Measurements from ENCODE around the gene WDR36. TPM values are rescaled to one million over a fixed set of nuclear protein-coding genes. Genes with fewer than 3 reads are reported as not detected.

WDR36 gene
- total RNA-seq, 1 experiment from 2014 or later, result 17.7 TPM

DNA sequence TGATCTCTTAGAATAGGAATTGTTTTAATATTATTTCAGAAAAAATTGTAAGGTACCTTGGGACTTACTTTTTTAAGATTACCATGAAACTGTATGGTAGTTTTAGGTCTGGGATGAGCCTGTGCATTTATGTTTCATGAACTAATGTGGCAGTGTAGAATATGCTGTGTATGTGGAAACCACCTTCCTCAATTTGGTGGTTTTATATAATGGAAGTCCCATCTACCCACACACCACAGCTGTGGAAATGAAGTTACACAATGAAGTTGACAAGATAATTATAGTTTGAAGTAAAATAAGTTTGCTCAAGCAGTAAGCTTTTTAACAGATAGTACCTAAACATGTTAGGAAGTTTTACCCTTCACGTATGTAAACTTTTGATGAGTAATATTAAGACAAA, 24.4 kb downstream of the WDR36 start:
- Histone ChIP-seq H3K36me3 (ENCODE audit: low read depth) (peaks cover 20% of the 10 kb centered on the region), H3K79me2 (ENCODE audit: low read depth) (no peaks in the 10 kb centered on the region), H3K9me3 (ENCODE audit: insufficient read depth, low read depth) (no peaks in the 10 kb centered on the region), H3K4me1 (replicated peaks; ENCODE audit: insufficient read depth) (no peaks in the 10 kb centered on the region), H3K27me3 (ENCODE audit: insufficient read depth, low read depth) (no peaks in the 10 kb centered on the region), H3K4me2 (no peak overlapping the region), H3F3A (ENCODE audit: insufficient read depth, low read depth) (no peaks in the 10 kb centered on the region; the same call in 1 of the 2 replicates), H2AFZ (no peak overlapping the region), H4K20me1 (ENCODE audit: insufficient read depth) (peaks cover 5% of the 10 kb centered on the region; the same call in 1 of the 2 replicates), H3K4me3 (no peak overlapping the region), H3K9me2 (ENCODE audit: insufficient read depth) (no peaks in the 10 kb centered on the region), H3K27ac (no peak overlapping the region)
- TF ChIP-seq CTCF (conservative IDR thresholded peaks at IDR 0.05) (no peak), EZH2 (IDR thresholded peaks at IDR 0.05; ENCODE audit: low read depth) (no peak)
- POLR2A ChIA-PET (ENCODE audit: unreplicated experiment), result no interaction called here
- DNase-seq, result no peak
- no TSS peak for BruUV-seq (replicated peaks)
- CTCF ChIA-PET, result no interaction called here
- intact Hi-C loops (cut with micrococcal nuclease; ENCODE audit: unreplicated experiment), result no loop called here

GRCh38 chr5:111117136-111117535, 25.0 kb downstream of the WDR36 start:
- Histone ChIP-seq H3K4me1 (replicated peaks; ENCODE audit: insufficient read depth) (no peaks in the 10 kb centered on the region), H3K27ac (no peak overlapping the region), H3K4me3 (no peak overlapping the region), H3K9me2 (ENCODE audit: insufficient read depth) (no peaks in the 10 kb centered on the region), H3K36me3 (ENCODE audit: low read depth) (peaks cover 26% of the 10 kb centered on the region), H3K9me3 (ENCODE audit: insufficient read depth, low read depth) (no peaks in the 10 kb centered on the region), H4K20me1 (ENCODE audit: insufficient read depth) (peaks cover 3% of the 10 kb centered on the region; the same call in 1 of the 2 replicates), H3K79me2 (ENCODE audit: low read depth) (no peaks in the 10 kb centered on the region), H3K4me2 (no peak overlapping the region), H3F3A (ENCODE audit: insufficient read depth, low read depth) (no peaks in the 10 kb centered on the region; the same call in 1 of the 2 replicates), H3K27me3 (ENCODE audit: insufficient read depth, low read depth) (no peaks in the 10 kb centered on the region), H2AFZ (no peak overlapping the region)
- CTCF ChIA-PET, result no interaction called here
- intact Hi-C loops (cut with micrococcal nuclease; ENCODE audit: unreplicated experiment), result no loop called here
- TF ChIP-seq CTCF (conservative IDR thresholded peaks at IDR 0.05), result no peak
- TF ChIP-seq EZH2 (IDR thresholded peaks at IDR 0.05; ENCODE audit: low read depth), result no peak
- BruUV-seq (replicated peaks), result no TSS peak
- POLR2A ChIA-PET (ENCODE audit: unreplicated experiment), result no interaction called here
- no peak for DNase-seq

DNA sequence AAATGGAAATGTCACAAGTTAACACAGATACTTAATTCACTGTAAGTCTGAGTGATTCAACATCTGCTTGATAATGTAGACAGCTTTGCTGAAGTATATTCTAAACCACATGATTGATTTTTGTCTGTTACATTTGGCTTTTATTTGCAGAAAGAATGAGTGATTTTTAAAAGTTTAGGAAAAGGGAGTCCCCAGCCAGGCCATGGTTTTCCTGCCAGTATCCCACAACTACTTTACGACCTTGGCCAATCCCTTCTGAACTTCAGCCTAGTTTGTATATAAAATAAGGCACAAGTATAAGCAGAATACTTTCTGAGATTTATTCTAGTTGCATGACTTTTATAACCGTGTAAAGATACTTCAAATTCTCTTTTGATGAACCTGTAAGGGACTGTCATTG, 27.1 kb downstream of the WDR36 start:
- Histone ChIP-seq H2AFZ (no peak overlapping the region), H3K9me2 (ENCODE audit: insufficient read depth) (no peaks in the 10 kb centered on the region), H3K4me2 (no peak overlapping the region), H3K4me3 (no peak overlapping the region), H3K27ac (no peak overlapping the region), H3K27me3 (ENCODE audit: insufficient read depth, low read depth) (no peaks in the 10 kb centered on the region), H3K9me3 (ENCODE audit: insufficient read depth, low read depth) (no peaks in the 10 kb centered on the region), H3F3A (ENCODE audit: insufficient read depth, low read depth) (no peaks in the 10 kb centered on the region), H3K4me1 (replicated peaks; ENCODE audit: insufficient read depth) (no peaks in the 10 kb centered on the region), H4K20me1 (ENCODE audit: insufficient read depth) (no peaks in the 10 kb centered on the region), H3K36me3 (ENCODE audit: low read depth) (peaks cover 37% of the 10 kb centered on the region), H3K79me2 (ENCODE audit: low read depth) (no peaks in the 10 kb centered on the region)
- no peak for DNase-seq
- TF ChIP-seq EZH2 (IDR thresholded peaks at IDR 0.05; ENCODE audit: low read depth) (no peak), CTCF (conservative IDR thresholded peaks at IDR 0.05) (no peak)
- POLR2A ChIA-PET (ENCODE audit: unreplicated experiment), result no interaction called here
- intact Hi-C loops (cut with micrococcal nuclease; ENCODE audit: unreplicated experiment), result no loop called here
- no TSS peak for BruUV-seq (replicated peaks)
- CTCF ChIA-PET, result no interaction called here

Data from PC-9 (cell line).